D721Med (cell line): Measurements from ENCODE around the gene TTC9B.

Experiments used
- DNase-seq: peaks from one replicate; pipeline ENCODE4 v3.0.0; 2011; ENCODE audit warnings: low spot score; ENCODE audit not compliant: insufficient read length
- FAIRE-seq: peaks from 2 replicates; lab custom pipeline; 2011; peaks lifted over from hg19 to GRCh38; lab: Jason Lieb, UNC
- TF ChIP-seq, protein P1 (sequence below): IDR thresholded peaks from 2 replicates; pipeline ENCODE4 v1.5.1; 2012; ENCODE audit warnings: mild to moderate bottlenecking, control low read depth; ENCODE audit not compliant: insufficient read depth; ENCODE audit errors: missing control alignments

Gene TTC9B

DNA sequence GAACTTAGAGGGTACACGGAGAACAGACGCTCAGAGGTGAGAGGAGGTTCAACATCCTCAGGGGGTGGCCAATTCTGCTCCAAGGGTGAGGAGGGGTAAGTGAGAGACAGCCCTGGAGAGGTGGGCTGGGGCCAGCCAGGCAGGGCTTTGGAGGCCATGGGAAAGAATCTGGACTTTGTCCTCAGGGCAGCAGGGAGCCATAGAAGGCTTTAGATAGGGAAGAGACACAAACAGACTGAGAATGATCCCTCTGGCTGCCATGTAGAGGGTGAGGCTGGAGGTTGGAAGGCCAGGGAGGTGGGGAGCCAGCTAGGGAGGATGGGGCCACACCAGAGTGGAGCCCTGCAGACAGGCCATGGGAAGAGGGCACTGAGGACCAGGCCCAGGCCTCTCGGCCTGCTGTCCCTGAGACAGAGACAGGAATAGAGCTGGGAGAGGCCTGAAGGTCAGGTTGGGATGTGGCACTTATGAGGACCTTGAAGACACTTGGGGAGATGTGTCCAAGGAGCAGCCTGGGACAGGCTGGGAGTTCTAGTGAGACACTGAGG, 37.5 kb upstream of the TTC9B start:
- DNase-seq = no peak
- no peak for FAIRE-seq
- TF ChIP-seq, protein P1, sequence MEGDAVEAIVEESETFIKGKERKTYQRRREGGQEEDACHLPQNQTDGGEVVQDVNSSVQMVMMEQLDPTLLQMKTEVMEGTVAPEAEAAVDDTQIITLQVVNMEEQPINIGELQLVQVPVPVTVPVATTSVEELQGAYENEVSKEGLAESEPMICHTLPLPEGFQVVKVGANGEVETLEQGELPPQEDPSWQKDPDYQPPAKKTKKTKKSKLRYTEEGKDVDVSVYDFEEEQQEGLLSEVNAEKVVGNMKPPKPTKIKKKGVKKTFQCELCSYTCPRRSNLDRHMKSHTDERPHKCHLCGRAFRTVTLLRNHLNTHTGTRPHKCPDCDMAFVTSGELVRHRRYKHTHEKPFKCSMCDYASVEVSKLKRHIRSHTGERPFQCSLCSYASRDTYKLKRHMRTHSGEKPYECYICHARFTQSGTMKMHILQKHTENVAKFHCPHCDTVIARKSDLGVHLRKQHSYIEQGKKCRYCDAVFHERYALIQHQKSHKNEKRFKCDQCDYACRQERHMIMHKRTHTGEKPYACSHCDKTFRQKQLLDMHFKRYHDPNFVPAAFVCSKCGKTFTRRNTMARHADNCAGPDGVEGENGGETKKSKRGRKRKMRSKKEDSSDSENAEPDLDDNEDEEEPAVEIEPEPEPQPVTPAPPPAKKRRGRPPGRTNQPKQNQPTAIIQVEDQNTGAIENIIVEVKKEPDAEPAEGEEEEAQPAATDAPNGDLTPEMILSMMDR = no peak

DNA sequence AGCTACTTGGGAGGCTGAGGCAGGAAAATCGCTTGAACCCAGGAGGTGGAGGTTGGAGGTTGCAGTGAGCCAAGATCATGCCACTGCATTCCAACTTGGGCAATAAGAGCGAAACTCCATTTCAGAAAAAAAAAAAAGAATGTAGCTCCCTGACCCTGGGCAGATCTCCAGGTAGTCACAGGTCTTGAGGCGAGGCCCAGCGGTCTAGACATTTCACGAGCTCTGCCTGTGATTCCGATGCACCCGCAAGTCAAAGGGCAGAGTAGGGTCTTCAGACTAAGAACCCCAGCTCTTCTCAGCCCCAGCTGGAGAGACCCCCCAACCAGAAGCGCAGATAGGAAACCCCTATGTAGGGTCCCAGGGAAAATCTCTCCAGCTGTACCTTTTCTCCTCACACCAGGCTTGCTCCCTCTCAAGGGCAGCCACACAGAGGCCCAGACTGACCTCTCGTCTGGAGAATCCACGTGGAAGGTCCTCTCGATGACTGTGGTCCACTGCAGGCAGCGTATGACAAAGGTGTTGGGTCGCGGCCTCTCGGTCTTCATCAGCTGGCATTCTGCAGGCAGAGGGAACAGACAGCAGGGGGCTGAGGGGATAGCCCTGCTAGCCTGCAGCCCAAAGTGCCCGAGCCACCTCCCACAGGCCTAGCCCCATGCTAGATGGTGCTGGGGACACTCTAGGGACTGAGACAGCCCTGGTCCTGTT, 36.7 kb upstream of the TTC9B start:
- DNase-seq (no peak), FAIRE-seq (no peak)
- TF ChIP-seq, protein P1 = no peak

DNA sequence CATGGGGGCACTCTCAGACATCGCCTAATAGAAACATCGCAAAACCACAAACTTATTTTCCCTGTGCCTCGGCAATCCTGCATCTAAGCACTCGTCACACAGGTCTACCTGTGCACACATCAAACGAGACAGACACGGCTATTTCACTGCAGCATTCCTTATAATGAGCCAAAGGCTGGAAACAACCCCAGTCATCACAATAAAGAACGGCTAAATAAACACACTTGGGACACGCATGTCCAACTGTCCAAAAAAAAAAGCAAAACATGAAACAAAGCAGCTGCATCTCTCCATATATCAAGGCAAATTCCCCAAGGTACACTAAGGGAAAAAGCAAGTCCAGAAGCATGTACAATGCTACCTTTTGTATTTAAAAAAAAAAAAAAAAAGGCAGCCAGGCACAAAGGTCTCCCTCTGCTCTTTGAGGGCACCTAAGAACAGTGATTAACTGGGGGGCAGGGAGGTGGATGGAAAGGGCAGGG, 35.5 kb upstream of the TTC9B start:
- FAIRE-seq (no peak), DNase-seq (no peak)
- TF ChIP-seq, protein P1 = no peak

DNA sequence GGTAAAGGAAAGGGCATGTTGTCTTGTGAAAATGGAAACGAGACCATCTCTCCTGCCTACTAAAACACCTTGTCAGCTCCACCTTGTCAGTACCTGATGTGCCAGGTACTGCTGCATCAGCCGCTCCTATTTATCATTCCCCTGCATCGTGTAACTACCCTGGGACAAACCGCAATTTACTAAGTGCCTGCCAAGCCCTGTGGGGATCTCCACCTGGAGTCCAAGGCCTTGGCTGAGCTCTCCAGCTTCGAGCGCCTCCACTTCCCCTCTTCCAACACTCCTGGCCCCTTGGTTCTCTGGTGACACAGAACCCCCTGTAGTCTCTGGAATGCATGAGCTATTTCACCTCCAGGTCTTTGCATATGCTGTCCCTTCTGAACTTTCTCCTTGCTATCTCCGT, 34.2 kb upstream of the TTC9B start:
- no peak for DNase-seq
- TF ChIP-seq, protein P1 = no peak
- no peak for FAIRE-seq

DNA sequence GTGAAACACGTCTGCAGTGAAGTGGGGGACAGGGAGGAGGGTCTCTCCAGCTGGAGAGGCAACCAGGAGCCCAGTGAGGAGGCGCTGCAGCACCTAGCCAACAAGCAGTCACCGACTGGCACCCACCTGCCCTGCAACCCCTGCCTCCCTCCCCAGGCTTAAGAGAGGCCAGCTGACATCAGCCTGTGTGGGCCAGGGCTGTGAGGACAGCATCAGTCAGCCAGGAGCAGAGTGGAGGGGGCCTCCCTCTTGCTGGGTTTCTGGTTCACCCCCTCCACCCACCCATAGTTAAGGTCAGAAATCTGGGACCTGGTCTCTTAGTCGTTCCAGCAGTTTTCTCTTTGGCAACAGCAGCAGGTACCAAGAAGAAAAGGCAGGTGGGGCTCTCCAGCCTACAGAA, 33.8 kb upstream of the TTC9B start:
- TF ChIP-seq, protein P1 = no peak
- FAIRE-seq = no peak
- no peak for DNase-seq

DNA sequence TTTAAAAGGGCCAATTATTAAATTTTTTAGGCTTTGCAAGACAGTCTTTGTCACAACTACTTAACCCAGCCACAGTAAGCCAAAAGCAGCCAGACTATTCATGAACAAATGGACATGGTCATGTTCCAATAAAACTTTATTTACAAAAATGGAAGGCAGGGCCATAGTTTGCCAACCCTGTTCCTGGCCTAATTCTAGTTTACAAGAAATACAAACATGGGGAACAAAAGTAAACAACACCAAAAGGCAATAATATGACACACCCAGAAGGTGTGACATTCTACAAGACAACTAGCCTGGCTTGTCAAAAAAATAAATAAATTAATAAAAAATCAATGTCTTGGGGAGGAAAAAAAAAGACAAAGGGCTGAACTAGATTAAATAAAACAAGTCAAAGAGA, 33.1 kb upstream of the TTC9B start:
- TF ChIP-seq, protein P1 = no peak
- FAIRE-seq (no peak), DNase-seq (no peak)

DNA sequence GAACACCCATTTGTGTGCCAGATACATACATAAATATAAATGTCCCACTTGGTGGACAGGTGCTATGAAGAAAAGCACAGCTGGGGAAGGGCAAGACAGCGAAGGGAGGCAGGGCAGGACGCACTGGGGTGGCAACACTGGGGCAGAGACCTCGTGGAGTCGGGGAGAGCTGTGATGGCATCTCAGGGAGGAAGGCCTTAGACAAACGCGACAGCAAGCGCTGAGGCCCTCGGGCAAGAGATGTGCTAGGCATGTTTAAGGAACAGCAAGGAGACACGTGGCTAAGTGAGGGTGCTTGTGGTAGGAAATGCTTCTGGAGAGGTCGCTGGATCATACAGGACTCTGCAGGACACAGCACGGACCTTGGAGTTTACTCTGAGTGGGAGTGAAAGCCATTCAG, 31.6 kb upstream of the TTC9B start:
- no peak for FAIRE-seq
- TF ChIP-seq, protein P1 = no peak
- DNase-seq = no peak
